ENCODE measurements around the gene CAPG.
A peak's percentile ranks its signal among the peaks of the same experiment; 100 is the strongest.

The CAPG gene

GRCh38 chr2:85405201-85406059 is 4.7 kb downstream of the CAPG start:
- Histone ChIP-seq H3K9me3 (ENCODE audit: control extremely low read depth in 1 of 5, control insufficient read depth in 4 of 5, insufficient read depth in 2 of 5, low read depth in 1 of 5, low read length in 4 of 5) (peaks cover 0 to 4% (median 0%) of the 10 kb centered on the region in 5 experiments), H3K27me3 (replicated peaks in 2 of 5; ENCODE audit: control insufficient read depth in 4 of 5, insufficient read depth in 5 of 5, low read length in 4 of 5) (no peaks in the 10 kb centered on the region), H3K27ac (ENCODE audit: insufficient read depth in 1 of 2, low read depth in 1 of 2, low read length in 2 of 2, poor library complexity in 1 of 2, severe bottlenecking in 2 of 2) (peak overlapping the region; percentile 25 to 63), H3K4me3 (ENCODE audit: control insufficient read depth in 1 of 7, extremely low read depth in 1 of 7, insufficient read depth in 4 of 7, low read depth in 2 of 7, low read length in 6 of 7) (peak overlapping the region in 6 of 7 experiments; percentile 9 to 72 (median 54)), H3K4me1 (ENCODE audit: control extremely low read depth in 1 of 4, control insufficient read depth in 4 of 4, insufficient read depth in 4 of 4, low read length in 3 of 4) (peaks cover 18 to 76% (median 67%) of the 10 kb centered on the region in 4 experiments), H3K36me3 (ENCODE audit: control insufficient read depth in 4 of 4, insufficient read depth in 4 of 4, low read length in 3 of 4) (peaks cover under 1 to 15% (median 9%) of the 10 kb centered on the region in 4 experiments)
- CTCF ChIA-PET, result interaction anchor here (0.7 to 7.9 kb wide), 8 partner anchors 11 to 148 kb away, joined by 3 to 49 read pairs (median 5); partner anchors contain the start of gene SH2D6
- WGBS (ENCODE audit: insufficient coverage), result 18% methylated on average over 8 of the region's 15 CpGs
- peak; percentile 92 to 97 (median 97) for DNase-seq
- POLR2A ChIA-PET, result interaction anchor here (1.4 kb wide), 1 partner anchor 133 kb away, joined by 6 read pairs; the partner anchor contains the start of gene MAT2A

- Histone ChIP-seq H3K4me1 (ENCODE audit: control extremely low read depth in 1 of 4, control insufficient read depth in 4 of 4, insufficient read depth in 4 of 4, low read length in 3 of 4) (peaks cover 3 to 41% (median 32%) of the 10 kb centered on the region in 4 experiments), H3K36me3 (ENCODE audit: control insufficient read depth in 4 of 4, insufficient read depth in 4 of 4, low read length in 3 of 4) (peaks cover 12 to 45% (median 24%) of the 10 kb centered on the region in 4 experiments), H3K9me3 (ENCODE audit: control extremely low read depth in 1 of 5, control insufficient read depth in 4 of 5, insufficient read depth in 2 of 5, low read depth in 1 of 5, low read length in 4 of 5) (peaks cover 0 to 4% (median 0%) of the 10 kb centered on the region in 5 experiments), H3K27ac (ENCODE audit: insufficient read depth in 1 of 2, low read depth in 1 of 2, low read length in 2 of 2, poor library complexity in 1 of 2, severe bottlenecking in 2 of 2) (no peak overlapping the region), H3K4me3 (ENCODE audit: control insufficient read depth in 1 of 7, extremely low read depth in 1 of 7, insufficient read depth in 4 of 7, low read depth in 2 of 7, low read length in 6 of 7) (no peak overlapping the region), H3K27me3 (replicated peaks in 2 of 5; ENCODE audit: control insufficient read depth in 4 of 5, insufficient read depth in 5 of 5, low read length in 4 of 5) (no peaks in the 10 kb centered on the region)
- POLR2A ChIA-PET, result no interaction called here
- CTCF ChIA-PET, result interaction anchor here (1.1 to 4.2 kb wide), 6 partner anchors 10 to 151 kb away, joined by 3 to 41 read pairs (median 8); no protein-coding TSS in a partner anchor
- peak in 2 of 3 donors; percentile 48 to 60 for DNase-seq
- 81% methylated on average over 6 of the region's 8 CpGs for WGBS (ENCODE audit: insufficient coverage)
Measured at GRCh38 chr2:85401844-85402243, 8.3 kb downstream of the CAPG start.

- Histone ChIP-seq H3K36me3 (ENCODE audit: control insufficient read depth in 4 of 4, insufficient read depth in 4 of 4, low read length in 3 of 4) (peaks cover 12 to 49% (median 27%) of the 10 kb centered on the region in 4 experiments), H3K9me3 (ENCODE audit: control extremely low read depth in 1 of 5, control insufficient read depth in 4 of 5, insufficient read depth in 2 of 5, low read depth in 1 of 5, low read length in 4 of 5) (peaks cover 0 to 4% (median 0%) of the 10 kb centered on the region in 5 experiments), H3K27me3 (replicated peaks in 2 of 5; ENCODE audit: control insufficient read depth in 4 of 5, insufficient read depth in 5 of 5, low read length in 4 of 5) (no peaks in the 10 kb centered on the region), H3K27ac (ENCODE audit: insufficient read depth in 1 of 2, low read depth in 1 of 2, low read length in 2 of 2, poor library complexity in 1 of 2, severe bottlenecking in 2 of 2) (no peak overlapping the region), H3K4me1 (ENCODE audit: control extremely low read depth in 1 of 4, control insufficient read depth in 4 of 4, insufficient read depth in 4 of 4, low read length in 3 of 4) (peaks cover 3 to 37% (median 28%) of the 10 kb centered on the region in 4 experiments), H3K4me3 (ENCODE audit: control insufficient read depth in 1 of 7, extremely low read depth in 1 of 7, insufficient read depth in 4 of 7, low read depth in 2 of 7, low read length in 6 of 7) (no peak overlapping the region)
- ChIA-PET POLR2A (interaction anchor here (0.5 kb wide), 1 partner anchor 226 kb away, joined by 3 read pairs; no protein-coding TSS in a partner anchor), CTCF (interaction anchor here (1.1 to 4.2 kb wide), 6 partner anchors 10 to 152 kb away, joined by 3 to 41 read pairs (median 8); no protein-coding TSS in a partner anchor)
- 100% methylated on average over 1 of the region's 7 CpGs for WGBS (ENCODE audit: insufficient coverage)
- no peak for DNase-seq
Measured at GRCh38 chr2:85401464-85401805, 8.7 kb downstream of the CAPG start.

- POLR2A ChIA-PET, result interaction anchor here (0.5 to 1.2 kb wide), 2 partner anchors 139 to 227 kb away, joined by 3 to 4 read pairs; partner anchors contain the start of gene MAT2A
- Histone ChIP-seq H3K27me3 (replicated peaks in 2 of 5; ENCODE audit: control insufficient read depth in 4 of 5, insufficient read depth in 5 of 5, low read length in 4 of 5) (no peaks in the 10 kb centered on the region), H3K36me3 (ENCODE audit: control insufficient read depth in 4 of 4, insufficient read depth in 4 of 4, low read length in 3 of 4) (peaks cover 12 to 54% (median 31%) of the 10 kb centered on the region in 4 experiments), H3K4me1 (ENCODE audit: control extremely low read depth in 1 of 4, control insufficient read depth in 4 of 4, insufficient read depth in 4 of 4, low read length in 3 of 4) (peaks cover 3 to 30% (median 22%) of the 10 kb centered on the region in 4 experiments), H3K4me3 (ENCODE audit: control insufficient read depth in 1 of 7, extremely low read depth in 1 of 7, insufficient read depth in 4 of 7, low read depth in 2 of 7, low read length in 6 of 7) (no peak overlapping the region), H3K27ac (ENCODE audit: insufficient read depth in 1 of 2, low read depth in 1 of 2, low read length in 2 of 2, poor library complexity in 1 of 2, severe bottlenecking in 2 of 2) (no peak overlapping the region), H3K9me3 (ENCODE audit: control extremely low read depth in 1 of 5, control insufficient read depth in 4 of 5, insufficient read depth in 2 of 5, low read depth in 1 of 5, low read length in 4 of 5) (peaks cover 0 to 4% (median 0%) of the 10 kb centered on the region in 5 experiments)
- WGBS (ENCODE audit: insufficient coverage), result 94% methylated on average over 12 of the region's 14 CpGs
- no peak for DNase-seq
- CTCF ChIA-PET, result interaction anchor here (0.8 to 4.2 kb wide), 7 partner anchors 9 to 318 kb away, joined by 3 to 41 read pairs (median 6); no protein-coding TSS in a partner anchor
Measured at GRCh38 chr2:85400541-85401463, 9.4 kb downstream of the CAPG start.

- POLR2A ChIA-PET, result interaction anchor here (1.2 kb wide), 1 partner anchor 140 kb away, joined by 4 read pairs; the partner anchor contains the start of gene MAT2A
- peaks cover 2 to 22% (median 14%) of the 10 kb centered on the region in 4 experiments for H3K4me1 ChIP-seq (ENCODE audit: control extremely low read depth in 1 of 4, control insufficient read depth in 4 of 4, insufficient read depth in 4 of 4, low read length in 3 of 4)
- no peaks in the 10 kb centered on the region for H3K27me3 ChIP-seq (replicated peaks in 2 of 5; ENCODE audit: control insufficient read depth in 4 of 5, insufficient read depth in 5 of 5, low read length in 4 of 5)
- no peak overlapping the region for H3K4me3 ChIP-seq (ENCODE audit: control insufficient read depth in 1 of 7, extremely low read depth in 1 of 7, insufficient read depth in 4 of 7, low read depth in 2 of 7, low read length in 6 of 7)
- WGBS (ENCODE audit: insufficient coverage), result 100% methylated on average over 6 of the region's 8 CpGs
- H3K27ac ChIP-seq (ENCODE audit: insufficient read depth in 1 of 2, low read depth in 1 of 2, low read length in 2 of 2, poor library complexity in 1 of 2, severe bottlenecking in 2 of 2), result no peak overlapping the region
- DNase-seq, result no peak
- H3K9me3 ChIP-seq (ENCODE audit: control extremely low read depth in 1 of 5, control insufficient read depth in 4 of 5, insufficient read depth in 2 of 5, low read depth in 1 of 5, low read length in 4 of 5), result peaks cover 0 to 4% (median 0%) of the 10 kb centered on the region in 5 experiments
- CTCF ChIA-PET, result interaction anchor here (0.8 to 4.2 kb wide), 4 partner anchors 9 to 319 kb away, joined by 3 to 41 read pairs (median 11); no protein-coding TSS in a partner anchor
- H3K36me3 ChIP-seq (ENCODE audit: control insufficient read depth in 4 of 4, insufficient read depth in 4 of 4, low read length in 3 of 4), result peaks cover 12 to 60% (median 35%) of the 10 kb centered on the region in 4 experiments
Measured at GRCh38 chr2:85400023-85400422, 10.1 kb downstream of the CAPG start.

- peaks cover 19 to 69% (median 39%) of the 10 kb centered on the region in 4 experiments for H3K36me3 ChIP-seq (ENCODE audit: control insufficient read depth in 4 of 4, insufficient read depth in 4 of 4, low read length in 3 of 4)
- no peak overlapping the region for H3K27ac ChIP-seq (ENCODE audit: insufficient read depth in 1 of 2, low read depth in 1 of 2, low read length in 2 of 2, poor library complexity in 1 of 2, severe bottlenecking in 2 of 2)
- ChIA-PET POLR2A (no interaction called here), CTCF (interaction anchor here (0.7 to 3.4 kb wide), 6 partner anchors 9 to 154 kb away, joined by 3 to 11 read pairs (median 5); no protein-coding TSS in a partner anchor)
- WGBS (ENCODE audit: insufficient coverage), result 99% methylated on average over 8 of the region's 8 CpGs
- DNase-seq, result no peak
- H3K4me3 ChIP-seq (ENCODE audit: control insufficient read depth in 1 of 7, extremely low read depth in 1 of 7, insufficient read depth in 4 of 7, low read depth in 2 of 7, low read length in 6 of 7), result no peak overlapping the region
- peaks cover 0 to 4% (median 0%) of the 10 kb centered on the region in 5 experiments for H3K9me3 ChIP-seq (ENCODE audit: control extremely low read depth in 1 of 5, control insufficient read depth in 4 of 5, insufficient read depth in 2 of 5, low read depth in 1 of 5, low read length in 4 of 5)
- H3K4me1 ChIP-seq (ENCODE audit: control extremely low read depth in 1 of 4, control insufficient read depth in 4 of 4, insufficient read depth in 4 of 4, low read length in 3 of 4), result peaks cover 0 to 18% (median 10%) of the 10 kb centered on the region in 4 experiments
- no peaks in the 10 kb centered on the region for H3K27me3 ChIP-seq (replicated peaks in 2 of 5; ENCODE audit: control insufficient read depth in 4 of 5, insufficient read depth in 5 of 5, low read length in 4 of 5)
Measured at GRCh38 chr2:85399183-85399455, 11.0 kb downstream of the CAPG start.
